Activated T-cell treated with anti-CD3 and anti-CD28 coated beads, Interleukin-2, amount 50 U/mL, for 48 hours (primary cell): ENCODE results near the gene AMOTL2.

Source experiments
- DNase-seq, 2 experiments: peaks; one replicate each; pipeline ENCODE4 v3.0.0-alpha.2; 2020

Gene AMOTL2

GRCh38 chr3:134378384-134378783 lies 4.1 kb upstream of the AMOTL2 start:
- DNase-seq: peak in 1 of 2 experiments; percentile 34

GRCh38 chr3:134377896-134378295 lies 3.6 kb upstream of the AMOTL2 start:
- no peak for DNase-seq

- no peak for DNase-seq
Observed at GRCh38 chr3:134376786-134377426, 2.7 kb upstream of the AMOTL2 start.

- DNase-seq: peak in 1 of 2 experiments; percentile 11
Observed at GRCh38 chr3:134376385-134376765, 2.1 kb upstream of the AMOTL2 start.

- no peak for DNase-seq
Observed at GRCh38 chr3:134375582-134376384, 1.5 kb upstream of the AMOTL2 start.

GRCh38 chr3:134374791-134375581 lies 739 bp upstream of the AMOTL2 start:
- DNase-seq: no peak

GRCh38 chr3:134373271-134374104 lies 759 bp downstream of the AMOTL2 start:
- no peak for DNase-seq

GRCh38 chr3:134372396-134373270 lies 1.6 kb downstream of the AMOTL2 start:
- no peak for DNase-seq

- no peak for DNase-seq
Observed at GRCh38 chr3:134371542-134372324, 2.5 kb downstream of the AMOTL2 start.

- DNase-seq: no peak
Observed at GRCh38 chr3:134370611-134371531, 3.4 kb downstream of the AMOTL2 start.

GRCh38 chr3:134369861-134370596 lies 4.2 kb downstream of the AMOTL2 start:
- DNase-seq: no peak

- no peak for DNase-seq
Observed at GRCh38 chr3:134369231-134369741, 5.0 kb downstream of the AMOTL2 start.

GRCh38 chr3:134368751-134369105 lies 5.5 kb downstream of the AMOTL2 start:
- no peak for DNase-seq

GRCh38 chr3:134367869-134368750 lies 6.1 kb downstream of the AMOTL2 start:
- DNase-seq: no peak

- DNase-seq: no peak
Observed at GRCh38 chr3:134366928-134367811, 7.1 kb downstream of the AMOTL2 start.

- DNase-seq: no peak
Observed at GRCh38 chr3:134366221-134366927, 7.9 kb downstream of the AMOTL2 start.
